Stimulated activated CD8-positive, alpha-beta memory T cell treated with anti-CD3 and anti-CD28 coated beads, Interleukin-4, amount 100 ng/mL, for 4 hours (primary cell): ENCODE results near the gene RAB11B.
"Not testable (repeated sequence)": the region's sequence is repeated elsewhere in the genome, so short reads cannot be mapped to it uniquely, and the experiment has no call there.

ENCODE experiments used
- DNase-seq, 2 donors: peaks; one replicate each; pipeline ENCODE4 v3.0.0-alpha.2; 2020; ENCODE audit warnings: low read depth in 2 of 2, low spot score in 1 of 2

RAB11B gene

DNA sequence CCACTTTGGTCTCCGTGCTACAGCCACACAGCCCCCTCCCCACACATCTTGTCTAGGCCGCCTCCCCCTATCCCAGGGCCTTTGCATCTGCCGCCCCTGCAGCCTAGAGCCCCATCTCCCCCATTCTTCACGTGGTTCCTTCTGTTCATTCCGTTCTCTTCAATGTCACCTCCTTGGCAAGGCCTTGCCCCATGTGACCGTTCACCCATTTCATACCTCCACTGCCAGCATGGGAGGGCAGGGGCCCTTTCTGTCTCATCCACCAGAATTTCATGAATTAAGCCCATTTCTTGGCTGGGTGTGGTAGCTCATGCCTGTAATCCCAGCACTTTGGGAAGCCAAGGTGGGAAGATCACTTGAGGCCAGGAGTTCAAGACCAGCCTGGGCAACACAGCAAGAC, 38.9 kb downstream of the RAB11B start:
- DNase-seq: no peak

GRCh38 chr19:8429826-8430225, 39.7 kb downstream of the RAB11B start:
- DNase-seq: no peak

DNA sequence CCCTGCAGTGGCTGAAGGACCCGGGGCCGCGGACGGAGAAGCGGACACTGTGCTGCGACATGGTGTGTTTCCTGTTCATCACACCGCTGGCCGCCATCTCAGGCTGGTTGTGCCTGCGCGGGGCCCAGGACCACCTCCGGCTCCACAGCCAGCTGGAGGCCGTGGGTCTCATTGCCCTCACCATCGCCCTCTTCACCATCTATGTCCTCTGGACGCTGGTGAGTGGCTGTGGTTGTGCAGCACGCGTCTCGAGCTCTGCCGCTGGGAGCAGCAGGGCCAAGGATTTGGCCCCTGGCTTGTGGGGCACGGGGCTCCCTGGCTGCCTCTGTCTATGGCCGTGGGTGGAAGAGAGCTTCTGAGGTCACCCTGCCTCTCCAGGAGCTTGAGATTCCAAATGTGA, 40.5 kb downstream of the RAB11B start:
- no peak for DNase-seq

- no peak for DNase-seq
Measured at GRCh38 chr19:8438236-8438635, 48.1 kb downstream of the RAB11B start.

DNA sequence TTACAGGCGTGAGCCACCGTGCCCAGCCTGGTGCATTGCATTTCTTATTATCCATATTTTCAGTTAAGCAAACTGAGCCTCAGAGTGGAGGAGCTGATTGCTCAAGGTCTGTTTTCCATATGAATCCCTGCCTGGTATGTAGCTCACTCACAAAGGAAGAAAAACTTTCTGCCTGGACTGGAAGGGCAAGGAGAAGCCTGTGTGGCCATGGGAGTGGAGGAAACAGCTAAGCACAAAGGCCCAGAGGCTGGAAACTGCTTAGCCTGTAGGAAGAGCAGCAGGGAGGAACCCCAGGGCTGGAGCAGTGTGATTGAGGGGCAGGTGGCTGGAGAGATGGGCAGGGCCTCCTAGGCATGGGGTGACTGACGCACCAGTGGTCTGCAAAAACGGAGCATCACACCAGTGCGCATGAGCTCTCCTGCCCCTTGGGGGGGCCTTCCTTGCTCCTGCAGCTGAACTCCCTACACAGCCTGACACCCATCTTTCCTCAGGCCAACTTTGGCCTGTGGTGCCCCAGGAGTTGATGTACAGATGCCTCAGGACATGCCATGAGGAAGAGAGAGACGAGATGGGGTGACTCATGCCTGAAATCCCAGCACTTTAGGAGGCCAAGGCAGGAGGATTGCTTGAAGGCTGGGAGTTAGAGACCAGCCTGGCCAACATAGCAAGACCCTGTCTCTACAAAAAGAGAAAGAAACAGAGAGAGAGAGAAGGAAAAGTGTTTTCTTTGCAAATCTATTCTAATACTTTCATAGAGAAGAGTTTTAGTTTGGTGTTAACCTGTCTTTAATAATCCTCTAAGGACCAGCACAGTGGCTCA, 51.8 kb downstream of the RAB11B start:
- no peak for DNase-seq

- not testable (repeated sequence) for DNase-seq
Measured at GRCh38 chr19:8444140-8444676, 54.0 kb downstream of the RAB11B start.

- DNase-seq: peak; percentile 100
Measured at GRCh38 chr19:8444677-8445487, 54.7 kb downstream of the RAB11B start, which contains the start of gene HNRNPM. HNRNPM (plus strand) TSS chr19:8444975; CDS start chr19:8444999, 24 bp downstream.

- no peak for DNase-seq
Measured at GRCh38 chr19:8445488-8446001, 55.4 kb downstream of the RAB11B start.

GRCh38 chr19:8446061-8446709, 56.0 kb downstream of the RAB11B start:
- DNase-seq: no peak

DNA sequence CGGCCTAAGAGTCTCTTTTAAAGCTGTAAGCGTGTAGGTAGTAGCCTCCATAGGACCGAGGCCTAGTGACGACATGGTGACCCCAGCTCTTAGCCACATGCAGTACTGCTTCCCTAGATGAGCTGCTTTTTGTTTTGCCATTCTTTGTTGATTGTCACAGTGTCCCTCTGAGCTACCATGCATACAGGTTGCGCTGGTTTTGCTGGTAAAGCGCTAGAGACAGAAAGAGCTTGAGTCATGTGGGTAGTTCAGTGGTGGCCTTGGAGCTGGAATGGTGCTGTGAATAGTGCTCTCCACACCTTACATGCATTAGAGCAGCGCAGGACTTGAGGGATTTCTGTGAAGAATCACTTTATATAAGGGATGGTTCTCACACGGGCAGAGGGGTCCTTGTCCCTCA, 59.7 kb downstream of the RAB11B start:
- no peak for DNase-seq

GRCh38 chr19:8451377-8451776, 61.2 kb downstream of the RAB11B start:
- DNase-seq: no peak

GRCh38 chr19:8451885-8452284, 61.7 kb downstream of the RAB11B start:
- no peak for DNase-seq

DNA sequence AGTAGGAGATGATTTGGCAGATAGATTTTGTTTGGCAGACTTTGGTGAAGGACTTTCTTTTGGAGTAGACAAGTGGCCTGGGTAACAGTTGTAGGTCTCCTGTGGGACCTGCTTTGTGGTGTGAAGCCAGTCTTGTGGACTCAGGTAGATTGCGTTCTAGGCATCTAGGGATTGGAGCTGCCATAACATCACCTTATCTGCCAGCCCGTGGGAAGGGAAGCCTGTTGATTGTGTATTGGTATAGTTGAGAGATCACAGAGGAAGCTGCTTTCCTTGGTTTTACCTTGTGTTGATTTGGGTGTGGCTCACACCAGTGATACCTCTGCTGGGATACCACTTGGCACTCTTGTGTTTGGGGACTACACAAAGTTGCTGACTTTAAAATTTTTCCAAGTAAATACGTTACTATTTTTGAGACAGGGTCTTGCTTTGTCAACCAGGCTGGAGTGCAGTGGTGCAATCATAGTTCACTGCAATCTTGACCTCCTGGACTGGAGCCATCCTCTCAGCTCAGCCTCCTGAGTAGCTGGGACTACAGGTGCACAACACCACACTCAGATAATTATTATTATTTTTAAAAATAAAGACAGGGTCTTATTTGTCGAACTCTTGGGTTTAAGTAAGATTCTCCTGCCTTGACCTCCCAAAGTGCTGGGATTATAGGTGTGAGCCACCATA, 62.4 kb downstream of the RAB11B start:
- no peak for DNase-seq

- no peak for DNase-seq
Measured at GRCh38 chr19:8453616-8454015, 63.5 kb downstream of the RAB11B start.
